DND-41 (cell line): ENCODE results near the gene PRF1.

Source experiments
- EZH2 ChIP-seq: IDR thresholded peaks from 3 replicates; pipeline ENCODE4 v1.6.1; 2012; ENCODE audit warnings: borderline replicate concordance, low read depth, mild to moderate bottlenecking, moderate library complexity, low read length, inconsistent platforms; ENCODE audit not compliant: severe bottlenecking
- TF ChIP-seq, protein P1 (sequence below): IDR thresholded peaks from 2 replicates; pipeline ENCODE4 v1.5.1; 2012; ENCODE audit warnings: borderline replicate concordance, low read length, moderate library complexity, mild to moderate bottlenecking; ENCODE audit not compliant: poor library complexity, severe bottlenecking; ENCODE audit errors: extremely low read depth

GRCh38 chr10:70594161-70594560 is 8.4 kb downstream of the PRF1 start:
- no peak for TF ChIP-seq EZH2
- TF ChIP-seq, protein P1, sequence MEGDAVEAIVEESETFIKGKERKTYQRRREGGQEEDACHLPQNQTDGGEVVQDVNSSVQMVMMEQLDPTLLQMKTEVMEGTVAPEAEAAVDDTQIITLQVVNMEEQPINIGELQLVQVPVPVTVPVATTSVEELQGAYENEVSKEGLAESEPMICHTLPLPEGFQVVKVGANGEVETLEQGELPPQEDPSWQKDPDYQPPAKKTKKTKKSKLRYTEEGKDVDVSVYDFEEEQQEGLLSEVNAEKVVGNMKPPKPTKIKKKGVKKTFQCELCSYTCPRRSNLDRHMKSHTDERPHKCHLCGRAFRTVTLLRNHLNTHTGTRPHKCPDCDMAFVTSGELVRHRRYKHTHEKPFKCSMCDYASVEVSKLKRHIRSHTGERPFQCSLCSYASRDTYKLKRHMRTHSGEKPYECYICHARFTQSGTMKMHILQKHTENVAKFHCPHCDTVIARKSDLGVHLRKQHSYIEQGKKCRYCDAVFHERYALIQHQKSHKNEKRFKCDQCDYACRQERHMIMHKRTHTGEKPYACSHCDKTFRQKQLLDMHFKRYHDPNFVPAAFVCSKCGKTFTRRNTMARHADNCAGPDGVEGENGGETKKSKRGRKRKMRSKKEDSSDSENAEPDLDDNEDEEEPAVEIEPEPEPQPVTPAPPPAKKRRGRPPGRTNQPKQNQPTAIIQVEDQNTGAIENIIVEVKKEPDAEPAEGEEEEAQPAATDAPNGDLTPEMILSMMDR = no peak
